HepG2 (cell line): ENCODE data around the gene NYNRIN. TPM values are rescaled to one million over a fixed set of nuclear protein-coding genes. Genes with fewer than 3 reads are reported as not detected.
"Not testable (repeated sequence)": the region's sequence is repeated elsewhere in the genome, so short reads cannot be mapped to it uniquely, and the experiment has no call there.

Experiments
- ATAC-seq: fragments of 200-7000 bp; cut with Tn5 transposase; 3 replicates; pipeline ENCODE4 v1.9.1; 2020; ENCODE audit warnings: mild to moderate bottlenecking, moderate library complexity
- BruUV-seq: library from RNA; stranded (reverse); fragments of 400-500 nt; replicated peaks from 2 replicates; lab custom pipeline; 2021; lab: Mats Ljungman, UMichigan
- CTCF ChIA-PET: fragments of 300-600 bp; formaldehyde crosslinking; extraction: SDS; loops from one replicate; lab custom pipeline; 2021; ENCODE audit warnings: low total read pairs, inconsistent platforms, low intra/inter-chr PET ratio; lab: Yijun Ruan, JAX
- POLR2A ChIA-PET: fragments of 350-600 bp; sonication (Branson Sonifier 250); formaldehyde crosslinking; loops from one replicate; lab custom pipeline; 2020; ENCODE audit warnings: antibody characterized with exemption, inconsistent platforms; lab: Yijun Ruan, JAX
- DNase-seq: peaks from one replicate; pipeline ENCODE4 v3.0.0-alpha.2; 2015; ENCODE audit warnings: low spot score
- FAIRE-seq: peaks from 3 replicates; lab custom pipeline; 2011; peaks lifted over from hg19 to GRCh38; lab: Jason Lieb, UNC
- H2AFZ ChIP-seq: one replicate; pipeline ENCODE4 v1.6.1; 2011; ENCODE audit warnings: low read length, inconsistent platforms
- H3K27ac ChIP-seq: fragments of 300-600 bp; 3 replicates; pipeline ENCODE4 v1.8.0; 2011; ENCODE audit warnings: mixed run types, mild to moderate bottlenecking, mixed read lengths, low read length, inconsistent platforms; ENCODE audit not compliant: insufficient read depth; ENCODE audit errors: extremely low read length
- H3K27me3 ChIP-seq, 2 experiments: fragments of 200-600 bp in 1 of 2; 2 replicates in 1 of 2; 3 replicates in 1 of 2; pipeline versions ENCODE4 v1.6.0 to v1.8.0; 2011; ENCODE audit warnings: low read length in 2 of 2, mild to moderate bottlenecking in 2 of 2, moderate library complexity in 2 of 2, inconsistent platforms in 1 of 2; ENCODE audit not compliant: insufficient read depth in 2 of 2, control insufficient read depth in 1 of 2
- H3K36me3 ChIP-seq, 2 experiments: fragments of 200-600 bp in 1 of 2; replicated peaks in 1 of 2; 2 replicates in 1 of 2; 3 replicates in 1 of 2; pipeline versions ENCODE4 v1.5.1 to v1.8.0; 2011; ENCODE audit warnings: low read length in 2 of 2, inconsistent platforms in 1 of 2; ENCODE audit not compliant: insufficient read depth in 2 of 2, control insufficient read depth in 1 of 2
- H3K4me1 ChIP-seq: 2 replicates; pipeline ENCODE4 v1.5.1; 2012; ENCODE audit warnings: low read length, inconsistent platforms; ENCODE audit not compliant: insufficient read depth
- H3K4me2 ChIP-seq: 2 replicates; pipeline ENCODE4 v1.6.0; 2011; ENCODE audit warnings: low read depth, low read length, inconsistent platforms
- H3K4me3 ChIP-seq, 3 experiments: fragments of 200-600 bp in 1 of 3; sonication (generic), shearing (Covaris generic) in 1 of 3; replicated peaks in 1 of 3; 2 replicates each; pipeline ENCODE4 v1.5.1; 2011 to 2016; ENCODE audit warnings: low read length in 3 of 3, inconsistent platforms in 2 of 3, low read depth in 2 of 3, mild to moderate bottlenecking in 2 of 3, control low read depth in 1 of 3, mixed read lengths in 1 of 3; ENCODE audit not compliant: insufficient read depth in 1 of 3
- H3K79me2 ChIP-seq: one replicate; pipeline ENCODE4 v1.6.1; 2011; ENCODE audit warnings: low read length, inconsistent platforms; ENCODE audit not compliant: insufficient read depth
- H3K9ac ChIP-seq: 2 replicates; pipeline ENCODE4 v1.6.0; 2011; ENCODE audit warnings: mild to moderate bottlenecking, low read depth, low read length, inconsistent platforms; ENCODE audit not compliant: insufficient read depth
- H3K9me3 ChIP-seq: 2 replicates; pipeline ENCODE4 v1.5.1; 2012; ENCODE audit warnings: mild to moderate bottlenecking, low read length
- H4K20me1 ChIP-seq: 2 replicates; pipeline ENCODE4 v1.6.0; 2011; ENCODE audit warnings: inconsistent platforms, mild to moderate bottlenecking, low read length, moderate library complexity; ENCODE audit not compliant: insufficient read depth
- NR2F1 ChIP-seq, 2 experiments: fragments of 450-650 bp in 1 of 2; formaldehyde crosslinking in 1 of 2; IDR thresholded peaks; 2 replicates each; pipeline versions ENCODE4 v1.5.0 to v1.6.1; 2016 to 2020; ENCODE audit warnings: mild to moderate bottlenecking in 1 of 2, missing compliant biosample characterization in 1 of 2, missing genetic modification reagents in 1 of 2, moderate library complexity in 1 of 2
- SNAPC2 ChIP-seq: sonication (generic); formaldehyde crosslinking; IDR thresholded peaks from 2 replicates; pipeline ENCODE4 v1.8.1; 2022; ENCODE audit warnings: mild to moderate bottlenecking, missing genetic modification reagents
- ZNF382 ChIP-seq: sonication (generic); formaldehyde crosslinking; IDR thresholded peaks from 2 replicates; pipeline ENCODE4 v1.5.0; 2020; ENCODE audit warnings: missing genetic modification reagents, mild to moderate bottlenecking, borderline replicate concordance
- ZNF615 ChIP-seq: sonication (generic); formaldehyde crosslinking; IDR thresholded peaks from 2 replicates; pipeline ENCODE4 v1.5.0; 2020; ENCODE audit warnings: mild to moderate bottlenecking, missing genetic modification reagents, borderline replicate concordance
- WGBS: methylation state at CpG from one replicate; pipeline ENCODE4 v1.1.6; 2017; ENCODE audit warnings: low lambda C conversion rate; 5-methylcytosine and 5-hydroxymethylcytosine counted together
- in situ Hi-C: cut with HindIII; loops from 2 replicates; pipeline ENCODE4 v1.10.0; 2017; ENCODE audit warnings: low pct_unique_long_range_greater_than_20kb; ENCODE audit not compliant: extremely low pct_ligation_motif_present
- intact Hi-C: fragments of 100-400 bp; cut with micrococcal nuclease; formaldehyde crosslinking; loops from one replicate; pipeline ENCODE4 v1.10.0; 2022; ENCODE audit not compliant: unreplicated experiment
- polyA plus RNA-seq, 8 experiments: library from polyadenylated mRNA; depleted of rRNA in 3 of 8; stranded (reverse) in 7 of 8; unstranded in 1 of 8; fragments of >200 nt; fragmentation: Illumina TruSeq in 4 of 8; extraction: Trizol in 4 of 8; gene quantifications; 2 replicates each; pipeline versions ENCODE4 v1.2.1 to v1.2.3, GENCODE V29; 2011 to 2016; ENCODE audit warnings: low read depth in 4 of 8, missing spikeins in 1 of 8, mixed read lengths in 1 of 8; ENCODE audit not compliant: insufficient read depth in 1 of 8
- total RNA-seq, 5 experiments: library from RNA; depleted of rRNA; stranded (reverse); fragments of >200 nt; fragmentation: Illumina TruSeq; extraction: Trizol; gene quantifications; 2 replicates each; pipeline ENCODE4 v1.2.3, GENCODE V29; 2016; ENCODE audit warnings: low read depth in 1 of 5
- TF ChIP-seq, protein P1 (sequence below): sonication (generic); formaldehyde crosslinking; conservative IDR thresholded peaks from 2 replicates; pipeline ENCODE4 v1.5.0; 2020; ENCODE audit warnings: missing genetic modification reagents

Gene NYNRIN
- total and polyA plus RNA-seq, 2 of the 13 experiments (the other 11 are each of a cell fraction or from before 2014, with no cell fraction given), result 0.63 to 1.1 TPM

- TF ChIP-seq ZNF615 (CRISPR knock-in tag), result no peak
- TF ChIP-seq, protein P1, sequence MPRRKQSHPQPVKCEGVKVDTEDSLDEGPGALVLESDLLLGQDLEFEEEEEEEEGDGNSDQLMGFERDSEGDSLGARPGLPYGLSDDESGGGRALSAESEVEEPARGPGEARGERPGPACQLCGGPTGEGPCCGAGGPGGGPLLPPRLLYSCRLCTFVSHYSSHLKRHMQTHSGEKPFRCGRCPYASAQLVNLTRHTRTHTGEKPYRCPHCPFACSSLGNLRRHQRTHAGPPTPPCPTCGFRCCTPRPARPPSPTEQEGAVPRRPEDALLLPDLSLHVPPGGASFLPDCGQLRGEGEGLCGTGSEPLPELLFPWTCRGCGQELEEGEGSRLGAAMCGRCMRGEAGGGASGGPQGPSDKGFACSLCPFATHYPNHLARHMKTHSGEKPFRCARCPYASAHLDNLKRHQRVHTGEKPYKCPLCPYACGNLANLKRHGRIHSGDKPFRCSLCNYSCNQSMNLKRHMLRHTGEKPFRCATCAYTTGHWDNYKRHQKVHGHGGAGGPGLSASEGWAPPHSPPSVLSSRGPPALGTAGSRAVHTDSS (CRISPR knock-in tag), result no peak
- no peak for TF ChIP-seq SNAPC2 (CRISPR knock-in tag)
- TF ChIP-seq ZNF382 (CRISPR knock-in tag), result 0 out of 2 replicates have a peak, but pooled peaks have one; percentile 33
- TF ChIP-seq, all 625 proteins: peak for 18
These were observed 45.0 kb upstream of the NYNRIN start (continued) for GRCh38 chr14:24353559-24354481.

DNA sequence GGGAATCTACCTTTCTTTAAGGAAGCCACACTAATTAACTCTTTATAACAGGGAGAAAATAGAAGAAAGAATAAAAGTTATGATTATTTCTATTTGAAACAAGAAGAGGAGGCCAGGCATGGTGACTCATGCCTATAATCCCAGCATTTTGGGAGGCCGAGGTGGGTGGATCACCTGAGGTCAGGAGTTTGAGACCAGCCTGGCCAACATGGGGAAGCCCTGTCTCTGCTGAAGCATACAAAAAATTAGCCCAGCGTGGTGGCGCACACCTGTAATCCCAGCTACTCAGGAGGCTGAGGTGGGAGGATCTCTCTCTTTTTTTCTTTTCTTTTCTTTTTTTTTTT is 44.3 kb upstream of the NYNRIN start:
- H2AFZ ChIP-seq, H3K27ac ChIP-seq, H3K36me3 ChIP-seq, intact Hi-C loops, H3K4me3 ChIP-seq, H3K9ac ChIP-seq, FAIRE-seq, in situ Hi-C loops, H3K79me2 ChIP-seq, ATAC-seq, BruUV-seq, H3K9me3 ChIP-seq, H3K4me2 ChIP-seq, H4K20me1 ChIP-seq, DNase-seq: not testable (repeated sequence)
- POLR2A ChIA-PET, result interaction anchor here (0.6 kb wide), 1 partner anchor 12 kb away, joined by 3 read pairs; no protein-coding TSS in a partner anchor
- CTCF ChIA-PET, result interaction anchor here (1.0 kb wide), 1 partner anchor 22 kb away, joined by 3 read pairs; no protein-coding TSS in a partner anchor
- Histone ChIP-seq H3K4me1 (peaks cover 10% of the 10 kb centered on the region), H3K27me3 (peaks cover 6 to 14% of the 10 kb centered on the region in 2 experiments; a peak in 2 of 5 replicates)
- 0 out of 4 replicates have a peak, but pooled peaks of 1 of the 2 experiments have one; percentile 4 for TF ChIP-seq NR2F1 (CRISPR knock-in tag; IDR thresholded peaks at IDR 0.05)
- WGBS, result 65% methylated on average over 3 of the region's 3 CpGs
